HG03558 (cell line): ENCODE data around the gene ROBO2.

Experiments
- ATAC-seq: cut with Tn5 transposase; IDR thresholded peaks from one replicate; pipeline ENCODE4 v1.9.1; 2021; ENCODE audit warnings: moderate number of reproducible peaks; ENCODE audit not compliant: unreplicated experiment; ENCODE audit errors: extremely low read depth

The ROBO2 gene

GRCh38 chr3:77039606-77040171 lies at the start of gene ROBO2:
TSS of gene ROBO2 (plus strand) at chr3:77040099. CDS start at chr3:77040786, 687 bp downstream.
- ATAC-seq: no peak

GRCh38 chr3:76990606-76991005 lies 49.3 kb upstream of the ROBO2 start:
- no peak for ATAC-seq

- ATAC-seq: no peak
These were observed 48.7 kb upstream of the ROBO2 start for GRCh38 chr3:76991165-76991564.

GRCh38 chr3:76997733-76998132 lies 42.2 kb upstream of the ROBO2 start:
- no peak for ATAC-seq

GRCh38 chr3:76998555-76998954 lies 41.3 kb upstream of the ROBO2 start:
- no peak for ATAC-seq

GRCh38 chr3:77001062-77001701 lies 38.7 kb upstream of the ROBO2 start:
- no peak for ATAC-seq

- ATAC-seq: no peak
These were observed 25.7 kb upstream of the ROBO2 start for GRCh38 chr3:77014226-77014625.

- ATAC-seq: no peak
These were observed 14.4 kb upstream of the ROBO2 start for GRCh38 chr3:77025471-77025870.

GRCh38 chr3:77026904-77027634 lies 12.8 kb upstream of the ROBO2 start:
- no peak for ATAC-seq

GRCh38 chr3:77028005-77028404 lies 11.9 kb upstream of the ROBO2 start:
- ATAC-seq: no peak

- no peak for ATAC-seq
These were observed 1.4 kb upstream of the ROBO2 start for GRCh38 chr3:77038468-77038929.

GRCh38 chr3:77038930-77039605 lies 831 bp upstream of the ROBO2 start:
- no peak for ATAC-seq

- ATAC-seq: no peak
These were observed 317 bp downstream of the ROBO2 start for GRCh38 chr3:77040216-77040615.

- no peak for ATAC-seq
These were observed 1.2 kb downstream of the ROBO2 start for GRCh38 chr3:77040926-77041722.

- ATAC-seq: no peak
These were observed 1.9 kb downstream of the ROBO2 start for GRCh38 chr3:77041811-77042210.

- ATAC-seq: no peak
These were observed 2.4 kb downstream of the ROBO2 start for GRCh38 chr3:77042343-77042742.

- no peak for ATAC-seq
These were observed 3.0 kb downstream of the ROBO2 start for GRCh38 chr3:77042882-77043281.

GRCh38 chr3:77045686-77046085 lies 5.8 kb downstream of the ROBO2 start:
- no peak for ATAC-seq

GRCh38 chr3:77048186-77048585 lies 8.3 kb downstream of the ROBO2 start:
- no peak for ATAC-seq

- no peak for ATAC-seq
These were observed 11.7 kb downstream of the ROBO2 start for GRCh38 chr3:77051591-77051990.
